ENCODE data around the gene ZNF432. TPM values are rescaled to one million over a fixed set of nuclear protein-coding genes. Genes with fewer than 3 reads are reported as not detected.

Gene ZNF432
- total and polyA plus RNA-seq, 2 of the 13 experiments (the other 11 are each of a cell fraction or from before 2014, with no cell fraction given): 4.1 to 8.7 TPM

GRCh38 chr19:52095172-52096014, 46.8 kb upstream of the ZNF432 start, which contains the start of gene ZNF841 (continued):
- TF ChIP-seq PRDM10 (CRISPR knock-in tag; IDR thresholded peaks at IDR 0.05; ENCODE audit: low read depth): no peak
- TF ChIP-seq ZNF251 (CRISPR knock-in tag; IDR thresholded peaks at IDR 0.05): no peak
- no peak for TF ChIP-seq EHMT2 (IDR thresholded peaks at IDR 0.05; ENCODE audit: borderline replicate concordance, low read depth, low read length)
- TF ChIP-seq ZNF414 (CRISPR knock-in tag; IDR thresholded peaks at IDR 0.05): no peak
- TF ChIP-seq MED1 (CRISPR knock-in tag; IDR thresholded peaks at IDR 0.05): 0 out of 2 replicates have a peak, but pooled peaks have one; percentile 35
- TF ChIP-seq HES4 (CRISPR knock-in tag; IDR thresholded peaks at IDR 0.05; ENCODE audit: borderline replicate concordance): no peak
- no peak for TF ChIP-seq CBFB (CRISPR knock-in tag; IDR thresholded peaks at IDR 0.05)
- TF ChIP-seq IKZF5 (CRISPR knock-in tag; IDR thresholded peaks at IDR 0.05): 0 out of 2 replicates have a peak, but pooled peaks have one; percentile 48
- no peak for TF ChIP-seq REL (CRISPR knock-in tag; conservative IDR thresholded peaks at IDR 0.05)
- TF ChIP-seq IRF9 (CRISPR knock-in tag; IDR thresholded peaks at IDR 0.05; ENCODE audit: borderline replicate concordance): 0 out of 2 replicates have a peak, but pooled peaks have one; percentile 42
- TF ChIP-seq ATRX (CRISPR knock-in tag; IDR thresholded peaks at IDR 0.05; ENCODE audit: borderline replicate concordance): no peak
- no peak for TF ChIP-seq TCF12 (IDR thresholded peaks at IDR 0.05)
- TF ChIP-seq TCF12 (CRISPR knock-in tag; IDR thresholded peaks at IDR 0.05): no peak
- no peak for TF ChIP-seq ZNF615 (CRISPR knock-in tag; IDR thresholded peaks at IDR 0.05; ENCODE audit: borderline replicate concordance)
- no peak for TF ChIP-seq ZNF253 (CRISPR knock-in tag; IDR thresholded peaks at IDR 0.05; ENCODE audit: borderline replicate concordance)
- TF ChIP-seq ELF4 (CRISPR knock-in tag; IDR thresholded peaks at IDR 0.05; ENCODE audit: borderline replicate concordance): peak; percentile 65; the same call in 1 of the 2 replicates
- no peak for TF ChIP-seq PHB2 (IDR thresholded peaks at IDR 0.05; ENCODE audit: partially characterized antibody)
- no peak for TF ChIP-seq SMARCC2 (IDR thresholded peaks at IDR 0.05)
- no peak for TF ChIP-seq XRCC5 (optimal IDR thresholded peaks at IDR 0.05; ENCODE audit: low read length)
- TF ChIP-seq DRAP1 (CRISPR knock-in tag; IDR thresholded peaks at IDR 0.05): peak; percentile 72
- TF ChIP-seq BRF2 (CRISPR knock-in tag; IDR thresholded peaks at IDR 0.05): no peak
